ENCODE measurements around the gene KREMEN1.

DNA sequence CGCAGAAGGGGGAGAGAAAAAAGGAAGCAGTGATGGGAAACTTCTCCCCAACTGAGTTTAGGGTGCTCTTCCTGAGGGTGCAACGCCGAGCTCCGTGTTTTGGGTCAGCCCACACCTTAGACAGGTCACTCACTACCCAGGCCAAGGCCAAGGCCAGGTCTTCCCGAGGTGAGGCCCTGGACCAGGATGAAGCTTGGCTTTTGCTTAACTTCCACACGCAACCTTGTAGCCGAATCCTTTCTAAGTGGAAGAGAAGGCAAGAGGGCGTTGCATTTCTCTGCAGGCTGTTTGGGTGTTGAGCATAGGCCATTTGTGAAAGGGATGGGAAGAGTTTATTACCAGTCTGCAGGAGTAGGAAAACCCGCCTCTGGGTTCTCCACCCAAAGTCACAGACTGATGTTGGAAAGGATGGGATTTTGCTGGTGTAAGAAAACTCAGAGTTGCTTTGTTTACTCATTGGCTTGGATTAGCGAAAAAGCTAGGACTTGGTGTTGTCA is 1.5 kb downstream of the KREMEN1 start:
- TF ChIP-seq, protein P1, sequence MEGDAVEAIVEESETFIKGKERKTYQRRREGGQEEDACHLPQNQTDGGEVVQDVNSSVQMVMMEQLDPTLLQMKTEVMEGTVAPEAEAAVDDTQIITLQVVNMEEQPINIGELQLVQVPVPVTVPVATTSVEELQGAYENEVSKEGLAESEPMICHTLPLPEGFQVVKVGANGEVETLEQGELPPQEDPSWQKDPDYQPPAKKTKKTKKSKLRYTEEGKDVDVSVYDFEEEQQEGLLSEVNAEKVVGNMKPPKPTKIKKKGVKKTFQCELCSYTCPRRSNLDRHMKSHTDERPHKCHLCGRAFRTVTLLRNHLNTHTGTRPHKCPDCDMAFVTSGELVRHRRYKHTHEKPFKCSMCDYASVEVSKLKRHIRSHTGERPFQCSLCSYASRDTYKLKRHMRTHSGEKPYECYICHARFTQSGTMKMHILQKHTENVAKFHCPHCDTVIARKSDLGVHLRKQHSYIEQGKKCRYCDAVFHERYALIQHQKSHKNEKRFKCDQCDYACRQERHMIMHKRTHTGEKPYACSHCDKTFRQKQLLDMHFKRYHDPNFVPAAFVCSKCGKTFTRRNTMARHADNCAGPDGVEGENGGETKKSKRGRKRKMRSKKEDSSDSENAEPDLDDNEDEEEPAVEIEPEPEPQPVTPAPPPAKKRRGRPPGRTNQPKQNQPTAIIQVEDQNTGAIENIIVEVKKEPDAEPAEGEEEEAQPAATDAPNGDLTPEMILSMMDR (conservative IDR thresholded peaks at IDR 0.05 in 1 of 2, IDR thresholded peaks at IDR 0.05 in 1 of 2; ENCODE audit: extremely low read depth in 1 of 2, insufficient read depth in 1 of 2, low read depth in 1 of 2, low read length in 2 of 2), result no peak
- TF ChIP-seq EZH2 (IDR thresholded peaks at IDR 0.05; ENCODE audit: borderline replicate concordance, low read length), result no peak

Measured in mammary epithelial cell (primary cell).